ENCODE measurements around the gene DUSP9. TPM values are rescaled to one million over a fixed set of nuclear protein-coding genes. Genes with fewer than 3 reads are reported as not detected.

DUSP9 gene
- total and polyA plus RNA-seq, 2 experiments from 2014 or later, result 75.5 to 86.2 TPM

DNA sequence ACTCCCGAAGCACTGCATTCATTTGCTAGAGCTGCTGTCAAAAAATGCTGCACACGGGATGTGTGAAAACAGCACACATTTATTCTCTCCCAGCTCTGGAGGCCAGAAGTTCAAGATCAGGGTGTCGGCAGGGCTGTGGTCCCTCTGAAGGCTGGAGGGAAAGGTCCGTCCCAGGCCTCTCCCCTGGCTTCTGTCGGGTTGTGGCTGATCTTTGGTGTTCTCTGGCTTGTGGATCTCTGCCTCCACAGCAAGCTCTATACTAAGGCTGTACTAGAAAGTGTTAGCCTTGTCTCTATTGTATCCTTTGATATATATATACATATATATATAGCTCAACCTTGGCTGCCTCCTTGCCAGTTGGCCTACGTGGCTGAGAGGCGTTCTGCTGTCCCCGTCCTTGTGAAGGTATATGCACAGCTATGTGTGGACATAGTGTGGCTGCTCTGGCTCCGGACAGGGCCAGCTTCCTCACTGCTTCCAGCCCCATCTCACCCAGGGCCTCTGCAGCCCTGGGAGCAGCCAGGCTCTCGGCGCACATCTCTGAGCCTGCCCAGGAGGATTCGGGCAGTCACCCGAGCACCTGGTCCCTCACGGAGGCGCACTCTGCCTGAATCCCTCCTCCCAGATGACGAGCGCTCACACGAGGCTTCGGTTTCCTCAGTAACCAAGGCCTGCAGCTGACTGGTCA lies 15.0 kb upstream of the DUSP9 start:
- Histone ChIP-seq H3K27ac (no peak overlapping the region), H3K9me2 (replicated peaks; ENCODE audit: insufficient read depth) (no peaks in the 10 kb centered on the region), H4K20me1 (ENCODE audit: insufficient read depth, poor library complexity, severe bottlenecking) (no peaks in the 10 kb centered on the region), H3K4me2 (no peak overlapping the region), H3K4me3 (no peak overlapping the region), H2AFZ (no peak overlapping the region), H3K27me3 (no peaks in the 10 kb centered on the region), H3K9me3 (ENCODE audit: low read depth) (peaks cover 3% of the 10 kb centered on the region), H3K4me1 (ENCODE audit: insufficient read depth) (peaks cover 7% of the 10 kb centered on the region), H3K79me2 (no peaks in the 10 kb centered on the region), H3K36me3 (replicated peaks; ENCODE audit: insufficient read depth, low read depth) (no peaks in the 10 kb centered on the region)
- no peak for TF ChIP-seq EZH2 (IDR thresholded peaks at IDR 0.05; ENCODE audit: borderline replicate concordance)
- TF ChIP-seq CTCF (IDR thresholded peaks at IDR 0.05; ENCODE audit: poor library complexity), result no peak
- TF ChIP-seq EZH2phosphoT487 (IDR thresholded peaks at IDR 0.05; ENCODE audit: low read depth, severe bottlenecking, unreplicated experiment), result no peak
- DNase-seq (ENCODE audit: low spot score), result no peak
- 87% methylated on average over 19 of the region's 19 CpGs for WGBS (ENCODE audit: low lambda C conversion rate, missing lambda C conversion rate)

DNA sequence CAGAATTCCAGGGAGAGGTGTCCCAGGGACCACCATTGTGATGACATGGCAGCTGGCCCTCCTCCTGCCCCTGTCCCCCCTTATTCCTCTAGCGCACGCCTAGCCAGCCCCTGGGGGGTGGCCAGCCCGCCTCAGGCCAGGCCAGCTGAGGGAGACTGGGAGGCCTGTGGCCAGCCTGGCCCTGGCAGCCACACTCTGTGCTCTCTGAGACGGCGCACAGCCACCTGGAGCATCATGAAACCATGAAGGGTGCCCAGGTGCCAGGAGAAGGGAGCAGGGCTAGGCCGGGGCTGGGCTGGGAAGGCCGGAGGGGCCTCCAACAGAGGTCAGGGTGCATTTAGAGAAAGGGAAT lies 14.4 kb upstream of the DUSP9 start:
- H3K9me3 ChIP-seq (ENCODE audit: low read depth), result peaks cover 3% of the 10 kb centered on the region
- no peaks in the 10 kb centered on the region for H3K79me2 ChIP-seq
- no peaks in the 10 kb centered on the region for H3K27me3 ChIP-seq
- TF ChIP-seq EZH2 (IDR thresholded peaks at IDR 0.05; ENCODE audit: borderline replicate concordance) (no peak), CTCF (IDR thresholded peaks at IDR 0.05; ENCODE audit: poor library complexity) (no peak), EZH2phosphoT487 (IDR thresholded peaks at IDR 0.05; ENCODE audit: low read depth, severe bottlenecking, unreplicated experiment) (no peak)
- no peaks in the 10 kb centered on the region for H3K9me2 ChIP-seq (replicated peaks; ENCODE audit: insufficient read depth)
- 84% methylated on average over 7 of the region's 7 CpGs for WGBS (ENCODE audit: low lambda C conversion rate, missing lambda C conversion rate)
- no peak overlapping the region for H2AFZ ChIP-seq
- H4K20me1 ChIP-seq (ENCODE audit: insufficient read depth, poor library complexity, severe bottlenecking), result no peaks in the 10 kb centered on the region
- no peaks in the 10 kb centered on the region for H3K36me3 ChIP-seq (replicated peaks; ENCODE audit: insufficient read depth, low read depth)
- H3K4me3 ChIP-seq, result no peak overlapping the region
- no peak overlapping the region for H3K4me2 ChIP-seq
- no peak for DNase-seq (ENCODE audit: low spot score)
- no peak overlapping the region for H3K27ac ChIP-seq
- H3K4me1 ChIP-seq (ENCODE audit: insufficient read depth), result peaks cover 7% of the 10 kb centered on the region

GRCh38 chrX:153633048-153633447 lies 14.0 kb upstream of the DUSP9 start:
- TF ChIP-seq CTCF (IDR thresholded peaks at IDR 0.05; ENCODE audit: poor library complexity), result no peak
- no peak for TF ChIP-seq EZH2 (IDR thresholded peaks at IDR 0.05; ENCODE audit: borderline replicate concordance)
- no peak for TF ChIP-seq EZH2phosphoT487 (IDR thresholded peaks at IDR 0.05; ENCODE audit: low read depth, severe bottlenecking, unreplicated experiment)
- peaks cover 3% of the 10 kb centered on the region for H3K9me3 ChIP-seq (ENCODE audit: low read depth)
- H3K27me3 ChIP-seq, result no peaks in the 10 kb centered on the region
- no peak overlapping the region for H3K4me2 ChIP-seq
- no peaks in the 10 kb centered on the region for H3K79me2 ChIP-seq
- no peak overlapping the region for H2AFZ ChIP-seq
- H3K36me3 ChIP-seq (replicated peaks; ENCODE audit: insufficient read depth, low read depth), result no peaks in the 10 kb centered on the region
- H4K20me1 ChIP-seq (ENCODE audit: insufficient read depth, poor library complexity, severe bottlenecking), result no peaks in the 10 kb centered on the region
- no peak overlapping the region for H3K4me3 ChIP-seq
- 94% methylated on average over 13 of the region's 14 CpGs for WGBS (ENCODE audit: low lambda C conversion rate, missing lambda C conversion rate)
- H3K4me1 ChIP-seq (ENCODE audit: insufficient read depth), result peaks cover 7% of the 10 kb centered on the region
- DNase-seq (ENCODE audit: low spot score), result no peak
- no peaks in the 10 kb centered on the region for H3K9me2 ChIP-seq (replicated peaks; ENCODE audit: insufficient read depth)
- H3K27ac ChIP-seq, result no peak overlapping the region
